DOHH2 (cell line): ENCODE results near the gene PGM2L1.

Experiments used
- CTCF ChIP-seq: fragments of 200-600 bp; sonication (generic); IDR thresholded peaks from one replicate; pipeline ENCODE4 v1.5.1; 2014; ENCODE audit warnings: antibody characterized with exemption, mild to moderate bottlenecking, low read depth, low read length; ENCODE audit not compliant: poor library complexity, severe bottlenecking
- EZH2phosphoT487 ChIP-seq: fragments of 200-600 bp; sonication (generic); IDR thresholded peaks from 2 replicates; pipeline ENCODE4 v1.6.1; 2017; ENCODE audit warnings: borderline replicate concordance, mild to moderate bottlenecking, antibody characterized with exemption, low read length, moderate library complexity, mixed read lengths

- TF ChIP-seq CTCF (no peak), EZH2phosphoT487 (no peak)
These were observed 115.3 kb downstream of the PGM2L1 start for GRCh38 chr11:74282914-74283371.
